ENCODE results near the gene SPPL3. TPM values are rescaled to one million over a fixed set of nuclear protein-coding genes. Genes with fewer than 3 reads are reported as not detected.

Gene SPPL3
- total and polyA plus RNA-seq, 12 donors = 9.7 to 45.0 (median 35.7) TPM

DNA sequence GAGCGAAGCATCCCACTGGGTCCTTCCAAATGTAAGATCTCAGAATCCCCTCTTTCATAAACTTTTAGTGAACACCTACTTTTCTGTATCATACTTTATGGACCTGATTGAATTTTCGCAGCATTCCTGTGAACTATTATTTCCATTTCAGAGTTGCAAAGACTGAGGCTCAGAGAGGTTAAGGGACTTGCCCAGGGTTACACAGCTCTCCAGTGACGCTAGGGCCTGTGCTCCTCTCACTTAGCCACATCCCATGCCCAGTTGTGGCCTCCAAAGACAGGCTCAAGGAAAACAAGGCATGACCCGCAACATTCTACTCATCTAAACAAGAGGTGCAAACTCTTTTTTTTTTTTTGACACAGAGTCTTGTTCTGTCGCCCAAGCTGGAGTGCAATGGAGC is 25.9 kb upstream of the SPPL3 start:
- no peak for DNase-seq
- TF ChIP-seq, protein P1, sequence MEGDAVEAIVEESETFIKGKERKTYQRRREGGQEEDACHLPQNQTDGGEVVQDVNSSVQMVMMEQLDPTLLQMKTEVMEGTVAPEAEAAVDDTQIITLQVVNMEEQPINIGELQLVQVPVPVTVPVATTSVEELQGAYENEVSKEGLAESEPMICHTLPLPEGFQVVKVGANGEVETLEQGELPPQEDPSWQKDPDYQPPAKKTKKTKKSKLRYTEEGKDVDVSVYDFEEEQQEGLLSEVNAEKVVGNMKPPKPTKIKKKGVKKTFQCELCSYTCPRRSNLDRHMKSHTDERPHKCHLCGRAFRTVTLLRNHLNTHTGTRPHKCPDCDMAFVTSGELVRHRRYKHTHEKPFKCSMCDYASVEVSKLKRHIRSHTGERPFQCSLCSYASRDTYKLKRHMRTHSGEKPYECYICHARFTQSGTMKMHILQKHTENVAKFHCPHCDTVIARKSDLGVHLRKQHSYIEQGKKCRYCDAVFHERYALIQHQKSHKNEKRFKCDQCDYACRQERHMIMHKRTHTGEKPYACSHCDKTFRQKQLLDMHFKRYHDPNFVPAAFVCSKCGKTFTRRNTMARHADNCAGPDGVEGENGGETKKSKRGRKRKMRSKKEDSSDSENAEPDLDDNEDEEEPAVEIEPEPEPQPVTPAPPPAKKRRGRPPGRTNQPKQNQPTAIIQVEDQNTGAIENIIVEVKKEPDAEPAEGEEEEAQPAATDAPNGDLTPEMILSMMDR (IDR thresholded peaks at IDR 0.05) = no peak
- H3K9me3 ChIP-seq = no peaks in the 10 kb centered on the region
- no peaks in the 10 kb centered on the region for H3K27me3 ChIP-seq
- peaks cover 0 to 2% (median 0%) of the 10 kb centered on the region in 9 donors for H3K4me1 ChIP-seq
- intact Hi-C loops (cut with DNase I) = no loop called here
- H3K27ac ChIP-seq = no peak overlapping the region
- H3K36me3 ChIP-seq = no peaks in the 10 kb centered on the region
- 93 to 97% methylated on average over 5 of the region's 5 CpGs for WGBS, 2 donors
- ATAC-seq = no peak
- H3K4me3 ChIP-seq = no peak overlapping the region

DNA sequence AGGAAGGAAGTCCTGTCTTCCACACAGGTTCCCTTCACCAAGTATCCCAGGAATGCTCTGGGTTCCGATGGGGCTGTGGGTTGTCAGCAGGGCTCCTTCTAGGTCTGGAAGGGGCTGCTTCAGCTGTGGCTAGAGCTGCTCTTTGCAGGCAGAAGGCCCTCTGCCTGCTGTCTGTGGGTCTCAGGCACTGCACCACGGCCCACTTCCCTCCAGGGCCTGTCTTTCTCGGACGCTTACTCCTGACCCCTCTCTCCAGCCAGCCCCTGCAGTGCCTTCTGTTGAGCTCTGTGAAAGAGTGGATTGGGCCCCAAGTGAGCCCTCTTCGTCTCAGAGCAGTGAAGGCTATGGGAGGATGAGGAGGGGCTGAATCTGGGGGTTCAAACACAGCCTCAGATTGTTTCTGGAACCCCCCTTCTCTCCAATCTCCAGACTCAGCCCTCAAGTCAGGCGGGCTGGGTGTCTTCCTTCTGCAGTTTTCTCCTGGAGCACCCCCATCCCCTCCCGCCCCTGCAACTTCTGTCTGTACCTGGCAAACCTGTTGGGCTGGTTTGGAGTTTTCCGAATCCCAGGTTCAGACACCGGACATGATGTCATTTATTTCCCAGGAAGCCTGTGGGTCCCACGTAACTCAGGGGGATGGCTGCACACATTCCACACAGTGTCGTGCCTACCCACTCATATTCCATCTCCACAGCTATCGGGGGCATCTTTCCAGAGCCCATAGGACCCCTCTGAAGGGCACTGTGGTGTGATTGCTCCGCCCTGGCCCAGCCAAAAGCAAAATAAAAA is 24.9 kb upstream of the SPPL3 start:
- no peak for DNase-seq
- ATAC-seq = no peak
- H3K27ac ChIP-seq = no peak overlapping the region
- H3K4me1 ChIP-seq = no peaks in the 10 kb centered on the region
- TF ChIP-seq, protein P1 (IDR thresholded peaks at IDR 0.05) = no peak
- no peaks in the 10 kb centered on the region for H3K36me3 ChIP-seq
- intact Hi-C loops (cut with DNase I) = no loop called here
- H3K9me3 ChIP-seq = no peaks in the 10 kb centered on the region
- H3K4me3 ChIP-seq = no peak overlapping the region
- no peaks in the 10 kb centered on the region for H3K27me3 ChIP-seq
- 64 to 68% methylated on average over 13 of the region's 13 CpGs for WGBS, 2 donors

DNA sequence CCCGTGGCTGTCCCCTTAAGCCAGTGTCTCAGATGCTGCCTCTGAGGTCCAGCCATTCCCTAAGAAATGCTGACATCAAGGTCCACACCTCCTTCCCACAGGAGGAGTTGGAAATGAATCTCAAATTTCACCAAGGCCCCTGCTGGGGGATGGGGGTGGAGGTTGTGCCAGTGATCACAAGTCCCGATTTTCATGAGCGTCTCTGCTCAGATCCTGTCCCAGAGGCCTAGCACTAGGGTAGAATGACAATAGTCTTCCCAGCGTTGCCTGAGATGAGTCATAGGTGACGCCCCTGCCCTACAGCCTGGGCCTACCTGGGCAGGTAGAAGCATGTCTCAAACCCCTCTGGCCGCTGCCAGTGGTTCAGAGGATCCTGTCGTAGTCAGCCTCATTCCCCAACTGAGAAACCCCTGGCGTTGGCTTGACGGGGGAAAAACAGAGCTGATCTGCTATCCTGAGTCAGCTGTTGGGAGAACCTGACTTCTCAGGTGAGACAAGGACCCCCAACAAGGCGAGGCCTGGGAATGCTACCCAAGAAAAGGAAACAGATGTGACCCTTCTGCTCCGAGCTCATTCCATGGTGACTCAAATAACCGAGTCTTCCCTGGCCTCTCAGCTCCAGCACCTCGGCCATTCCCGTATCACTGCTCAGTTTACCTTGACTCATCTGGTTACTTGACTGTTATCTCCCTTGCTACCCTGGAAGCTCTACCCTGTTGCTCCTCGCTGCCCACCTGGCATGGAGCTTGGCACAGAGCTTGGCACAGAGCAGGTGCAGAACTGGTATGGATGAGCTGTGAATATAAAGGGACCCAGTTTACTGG is 21.8 kb upstream of the SPPL3 start:
- TF ChIP-seq, protein P1 (IDR thresholded peaks at IDR 0.05) = no peak
- no peak overlapping the region for H3K4me3 ChIP-seq
- H3K36me3 ChIP-seq = no peaks in the 10 kb centered on the region
- ATAC-seq (no peak), DNase-seq (no peak)
- intact Hi-C loops (cut with DNase I) = no loop called here
- WGBS, 2 donors = 72 to 81% methylated on average over 15 of the region's 15 CpGs
- no peaks in the 10 kb centered on the region for H3K27me3 ChIP-seq
- no peak overlapping the region for H3K27ac ChIP-seq
- no peaks in the 10 kb centered on the region for H3K4me1 ChIP-seq
- H3K9me3 ChIP-seq = no peaks in the 10 kb centered on the region

DNA sequence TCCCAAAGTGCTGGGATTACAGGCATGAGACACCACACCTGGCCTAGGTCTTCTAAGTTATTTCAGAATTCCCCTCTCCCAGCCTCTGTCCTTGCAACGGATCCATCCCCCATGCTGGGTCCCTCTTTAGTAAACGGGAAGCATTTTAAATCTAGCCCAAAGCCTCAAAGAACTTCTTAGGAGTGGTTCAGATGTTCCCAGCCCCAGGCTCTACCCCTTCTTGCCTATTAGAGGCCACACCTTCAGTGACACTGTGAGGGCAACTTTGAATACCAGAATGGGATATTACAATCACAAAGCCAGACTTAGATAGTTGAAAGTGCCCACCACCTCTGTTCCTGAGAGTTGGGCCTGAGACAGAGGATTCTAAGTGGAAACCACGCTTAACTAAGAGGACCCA is 18.1 kb upstream of the SPPL3 start:
- no peaks in the 10 kb centered on the region for H3K27me3 ChIP-seq
- intact Hi-C loops (cut with DNase I) = no loop called here

More for the DNA sequence above, 18.1 kb upstream of the SPPL3 start:
- no peak overlapping the region for H3K27ac ChIP-seq
- peaks cover 0 to 25% (median 16%) of the 10 kb centered on the region in 11 donors for H3K9me3 ChIP-seq
- H3K36me3 ChIP-seq = no peaks in the 10 kb centered on the region
- H3K4me3 ChIP-seq = no peak overlapping the region
- H3K4me1 ChIP-seq = no peaks in the 10 kb centered on the region
- DNase-seq (no peak), ATAC-seq (no peak)
- TF ChIP-seq, protein P1 (IDR thresholded peaks at IDR 0.05) = no peak
- 57 to 60% methylated on average over 3 of the region's 3 CpGs for WGBS, 2 donors
